Naive thymus-derived CD4-positive, alpha-beta T cell (primary cell): Measurements from ENCODE around the gene DNAJC5. TPM values are rescaled to one million over a fixed set of nuclear protein-coding genes. Genes with fewer than 3 reads are reported as not detected.
"Not testable (repeated sequence)": the region's sequence is repeated elsewhere in the genome, so short reads cannot be mapped to it uniquely, and the experiment has no call there.

Experiments used
- ATAC-seq: fragments of 150-1000 bp; cut with Tn5 transposase; 2 replicates; pipeline ENCODE4 v1.10.0; 2021; ENCODE audit warnings: mild to moderate bottlenecking, moderate library complexity
- CTCF ChIA-PET: fragments of 350-600 bp; sonication (Branson Sonifier 250); formaldehyde crosslinking; loops from one replicate; lab custom pipeline; 2021; ENCODE audit warnings: antibody characterized with exemption; lab: Charles Lee
- POLR2A ChIA-PET: fragments of 350-600 bp; sonication (Branson Sonifier 250); formaldehyde crosslinking; loops from one replicate; lab custom pipeline; 2021; ENCODE audit warnings: antibody characterized with exemption, inconsistent platforms; lab: Charles Lee
- DNase-seq, 9 donors: peaks; one replicate each; pipeline versions ENCODE4 v3.0.0 to v3.0.0-alpha.2; 2020 to 2022; ENCODE audit warnings: mixed read lengths in 1 of 9
- H3K27ac ChIP-seq: one replicate; pipeline ENCODE4 v1.7.0; 2013; ENCODE audit warnings: mild to moderate bottlenecking, low read depth, low read length, moderate library complexity
- H3K27me3 ChIP-seq, 2 donors: one replicate each; pipeline ENCODE4 v1.7.0; 2013; ENCODE audit warnings: low read length in 2 of 2, mild to moderate bottlenecking in 2 of 2, moderate library complexity in 2 of 2; ENCODE audit not compliant: control insufficient read depth in 2 of 2, insufficient read depth in 2 of 2
- H3K36me3 ChIP-seq, 3 experiments: 1 replicate in 2 of 3; 2 replicates in 1 of 3; pipeline ENCODE4 v1.7.0; 2013; ENCODE audit warnings: low read length in 3 of 3, mild to moderate bottlenecking in 3 of 3, moderate library complexity in 1 of 3; ENCODE audit not compliant: insufficient read depth in 3 of 3, control insufficient read depth in 2 of 3
- H3K4me1 ChIP-seq, 2 donors: one replicate each; pipeline ENCODE4 v1.7.0; 2013; ENCODE audit warnings: low read length in 2 of 2, mild to moderate bottlenecking in 2 of 2, moderate library complexity in 1 of 2; ENCODE audit not compliant: control insufficient read depth in 2 of 2, insufficient read depth in 2 of 2
- H3K4me3 ChIP-seq: 2 replicates; pipeline ENCODE4 v1.7.0; 2013; ENCODE audit warnings: mild to moderate bottlenecking, low read length
- H3K9me3 ChIP-seq, 3 experiments: 1 replicate in 2 of 3; 2 replicates in 1 of 3; pipeline ENCODE4 v1.7.0; 2013; ENCODE audit warnings: low read length in 3 of 3; ENCODE audit not compliant: control insufficient read depth in 2 of 3
- H3K27ac Mint-ChIP-seq, 9 donors: one replicate each; pipeline ENCODE4 v1.8.0; 2020 to 2022; ENCODE audit warnings: mixed read lengths in 9 of 9, mild to moderate bottlenecking in 8 of 9, moderate library complexity in 5 of 9, inconsistent platforms in 2 of 9
- H3K27me3 Mint-ChIP-seq, 5 donors: one replicate each; pipeline ENCODE4 v1.8.0; 2021 to 2022; ENCODE audit warnings: mixed read lengths in 5 of 5, mild to moderate bottlenecking in 1 of 5
- H3K36me3 Mint-ChIP-seq, 5 donors: one replicate each; pipeline ENCODE4 v1.8.0; 2020 to 2022; ENCODE audit warnings: mixed read lengths in 5 of 5, mild to moderate bottlenecking in 3 of 5, inconsistent platforms in 1 of 5
- H3K4me1 Mint-ChIP-seq, 7 donors: one replicate each; pipeline ENCODE4 v1.8.0; 2020 to 2022; ENCODE audit warnings: mixed read lengths in 7 of 7, mild to moderate bottlenecking in 3 of 7, inconsistent platforms in 1 of 7
- H3K4me3 Mint-ChIP-seq, 10 donors: one replicate each; pipeline ENCODE4 v1.8.0; 2020 to 2022; ENCODE audit warnings: mild to moderate bottlenecking in 10 of 10, mixed read lengths in 10 of 10, moderate library complexity in 6 of 10, inconsistent platforms in 2 of 10
- H3K9me3 Mint-ChIP-seq, 11 donors: one replicate each; pipeline ENCODE4 v1.8.0; 2020 to 2022; ENCODE audit warnings: mixed read lengths in 11 of 11, mild to moderate bottlenecking in 4 of 11, inconsistent platforms in 1 of 11, moderate library complexity in 1 of 11
- intact Hi-C, 2 donors: fragments of 100-400 bp; cut with micrococcal nuclease; formaldehyde crosslinking; loops; one replicate each; pipeline ENCODE4 v1.15.1; 2023
- polyA plus RNA-seq, 2 donors: library from polyadenylated mRNA; unstranded; fragments of 300-500 nt; fragmentation: Illumina TruSeq; gene quantifications; one replicate each; pipeline ENCODE4 v1.2.3, GENCODE V29; 2021
- total RNA-seq, 6 experiments: library from RNA in 5 of 6; stranded (reverse) in 5 of 6; gene quantifications; 1 replicate in 5 of 6; 2 replicates in 1 of 6; pipeline ENCODE4 v1.2.3 and lab custom pipeline; 2021 to 2026

The DNAJC5 gene
- total and polyA plus RNA-seq, 7 experiments from 2014 or later = 7.5 to 56.8 (median 45.4) TPM

DNA sequence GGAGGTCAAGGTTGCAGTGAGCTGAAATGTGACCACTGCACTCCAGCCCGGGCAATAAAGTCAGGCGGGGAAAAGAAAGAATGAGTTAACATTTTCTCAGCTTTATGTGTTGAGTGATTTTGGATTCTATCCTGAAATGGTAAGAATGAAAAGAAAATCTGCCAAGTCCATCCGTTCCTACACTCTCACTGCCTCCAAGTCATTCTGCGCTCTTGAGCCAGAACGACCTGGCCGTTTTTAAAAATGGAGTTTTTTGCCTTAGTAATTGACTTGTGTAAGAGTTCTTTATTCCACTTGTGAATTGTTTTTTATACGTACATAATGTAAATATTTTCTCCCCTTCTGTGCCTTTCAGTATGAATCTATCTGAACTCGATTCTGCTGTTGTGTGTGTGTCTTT is 28.7 kb downstream of the DNAJC5 start:
- H3K27me3 ChIP-seq = no peaks in the 10 kb centered on the region
- ChIA-PET CTCF (no interaction called here), POLR2A (interaction anchor here (0.6 kb wide), 1 partner anchor 12 kb away, joined by 4 read pairs; no protein-coding TSS in a partner anchor)
- no peaks in the 10 kb centered on the region for H3K4me1 ChIP-seq
- intact Hi-C loops = no loop called here
- Mint-ChIP-seq H3K4me3 (no peak overlapping the region), H3K27ac (peak overlapping the region in 7 of 9 donors; percentile 2 to 67 (median 37)), H3K4me1 (peaks cover 19 to 34% (median 28%) of the 10 kb centered on the region in 7 donors), H3K9me3 (no peaks in the 10 kb centered on the region), H3K27me3 (no peaks in the 10 kb centered on the region), H3K36me3 (peaks cover 4 to 32% (median 10%) of the 10 kb centered on the region in 5 donors)
- ATAC-seq (no peak), DNase-seq (no peak)
- no peak overlapping the region for H3K4me3 ChIP-seq
- no peak overlapping the region for H3K27ac ChIP-seq
- H3K9me3 ChIP-seq = no peaks in the 10 kb centered on the region
- peaks cover 7 to 41% (median 7%) of the 10 kb centered on the region in 3 experiments for H3K36me3 ChIP-seq

DNA sequence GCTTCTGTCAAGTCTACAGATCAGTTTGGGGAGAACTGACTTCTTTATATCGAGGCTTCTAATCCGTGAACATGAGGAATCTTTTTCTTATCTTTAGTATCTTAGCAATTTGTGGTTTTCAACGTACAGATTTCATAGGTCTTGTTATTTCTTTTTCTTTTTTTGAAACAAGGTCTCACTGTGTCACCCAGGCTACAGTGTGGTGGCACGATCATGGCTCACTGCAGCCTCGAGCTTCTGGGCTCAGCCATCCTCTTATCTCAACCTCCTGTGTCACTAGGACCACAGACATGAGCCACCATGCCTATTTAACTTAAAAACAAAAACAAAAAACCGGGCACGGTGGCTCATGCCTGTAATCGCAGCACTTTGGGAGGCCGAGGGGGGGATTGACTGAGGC is 29.3 kb downstream of the DNAJC5 start:
- POLR2A ChIA-PET = interaction anchor here (1.5 kb wide), 1 partner anchor 9 kb away, joined by 8 read pairs; no protein-coding TSS in a partner anchor
- ATAC-seq = no peak
- Mint-ChIP-seq H3K9me3 (no peaks in the 10 kb centered on the region), H3K4me3 (no peak overlapping the region), H3K27ac (peak overlapping the region in 6 of 9 donors; percentile 2 to 67 (median 37)), H3K36me3 (peaks cover 4 to 34% (median 9%) of the 10 kb centered on the region in 5 donors), H3K4me1 (peaks cover 19 to 34% (median 28%) of the 10 kb centered on the region in 7 donors), H3K27me3 (no peaks in the 10 kb centered on the region)
- intact Hi-C loops = no loop called here
- H3K4me1 ChIP-seq = no peaks in the 10 kb centered on the region
- H3K9me3 ChIP-seq = no peaks in the 10 kb centered on the region
- CTCF ChIA-PET = no interaction called here
- no peak for DNase-seq
- H3K27me3 ChIP-seq = no peaks in the 10 kb centered on the region
- no peak overlapping the region for H3K27ac ChIP-seq
- no peak overlapping the region for H3K4me3 ChIP-seq
- H3K36me3 ChIP-seq = peaks cover 8 to 42% (median 11%) of the 10 kb centered on the region in 3 experiments

DNA sequence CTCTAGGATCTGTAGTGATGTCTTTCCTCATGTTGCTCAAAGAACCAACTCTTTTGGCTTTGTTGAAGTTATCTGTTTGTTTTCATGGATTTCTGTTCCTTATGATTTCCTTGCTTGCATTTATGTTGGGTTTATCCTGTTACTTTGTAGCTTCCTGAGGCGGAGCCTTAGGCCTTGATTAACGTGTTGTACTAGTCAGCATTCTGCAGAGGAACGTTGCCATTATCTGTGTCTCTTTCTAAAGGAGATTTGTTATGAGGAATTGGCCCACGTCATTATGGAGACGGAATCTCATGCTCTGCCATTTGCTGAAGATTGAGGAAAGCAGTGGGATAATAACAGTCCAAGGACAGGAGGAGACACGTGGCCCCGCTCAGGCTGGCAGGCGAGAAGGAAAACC is 31.4 kb downstream of the DNAJC5 start:
- H3K27ac ChIP-seq = no peak overlapping the region
- H3K9me3 ChIP-seq = no peaks in the 10 kb centered on the region
- CTCF ChIA-PET = no interaction called here
- peak overlapping the region in 3 of 9 donors; percentile 32 to 57 (median 55) for H3K27ac Mint-ChIP-seq
- POLR2A ChIA-PET = no interaction called here
- intact Hi-C loops = no loop called here
- peaks cover 19 to 34% (median 28%) of the 10 kb centered on the region in 7 donors for H3K4me1 Mint-ChIP-seq
- no peaks in the 10 kb centered on the region for H3K27me3 ChIP-seq
- peaks cover 4 to 46% (median 11%) of the 10 kb centered on the region in 5 donors for H3K36me3 Mint-ChIP-seq
- DNase-seq (no peak), ATAC-seq (no peak)
- H3K4me3 Mint-ChIP-seq = no peak overlapping the region
- no peaks in the 10 kb centered on the region for H3K9me3 Mint-ChIP-seq
- peaks cover 8 to 56% (median 14%) of the 10 kb centered on the region in 3 experiments for H3K36me3 ChIP-seq
- H3K27me3 Mint-ChIP-seq = no peaks in the 10 kb centered on the region
- no peak overlapping the region for H3K4me3 ChIP-seq
- H3K4me1 ChIP-seq = no peaks in the 10 kb centered on the region

DNA sequence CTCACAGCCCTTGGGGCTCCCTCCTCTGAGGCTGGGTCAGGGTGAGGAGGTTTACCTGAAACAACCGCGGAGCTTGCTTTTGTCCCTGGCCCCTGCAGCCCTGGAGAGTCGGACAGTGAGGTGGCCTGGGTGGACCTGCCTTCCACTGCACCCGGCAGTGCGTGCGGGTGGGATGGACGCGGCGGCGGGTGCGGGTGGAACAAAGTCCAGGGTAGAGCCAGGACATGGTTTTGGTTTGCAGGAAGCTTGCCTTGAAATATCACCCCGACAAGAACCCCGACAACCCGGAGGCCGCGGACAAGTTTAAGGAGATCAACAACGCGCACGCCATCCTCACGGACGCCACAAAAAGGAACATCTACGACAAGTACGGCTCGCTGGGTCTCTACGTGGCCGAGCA is 34.1 kb downstream of the DNAJC5 start:
- peaks cover 16 to 29% (median 20%) of the 10 kb centered on the region in 7 donors for H3K4me1 Mint-ChIP-seq
- ChIA-PET CTCF (interaction anchor here (1.3 kb wide), 1 partner anchor 19 kb away, joined by 3 read pairs; no protein-coding TSS in a partner anchor), POLR2A (interaction anchor here (0.7 kb wide), 1 partner anchor 18 kb away, joined by 3 read pairs; no protein-coding TSS in a partner anchor)
- peaks cover 4 to 58% (median 10%) of the 10 kb centered on the region in 5 donors for H3K36me3 Mint-ChIP-seq
- no peak overlapping the region for H3K4me3 Mint-ChIP-seq
- no peaks in the 10 kb centered on the region for H3K9me3 ChIP-seq
- no peaks in the 10 kb centered on the region for H3K4me1 ChIP-seq
- no peaks in the 10 kb centered on the region for H3K9me3 Mint-ChIP-seq
- H3K36me3 ChIP-seq = peaks cover 8 to 78% (median 19%) of the 10 kb centered on the region in 3 experiments
- H3K27me3 Mint-ChIP-seq = no peaks in the 10 kb centered on the region
- no peak for ATAC-seq
- DNase-seq = no peak
- intact Hi-C loops = no loop called here
- H3K27me3 ChIP-seq = no peaks in the 10 kb centered on the region
- H3K27ac ChIP-seq = no peak overlapping the region
- no peak overlapping the region for H3K4me3 ChIP-seq
- no peak overlapping the region for H3K27ac Mint-ChIP-seq

DNA sequence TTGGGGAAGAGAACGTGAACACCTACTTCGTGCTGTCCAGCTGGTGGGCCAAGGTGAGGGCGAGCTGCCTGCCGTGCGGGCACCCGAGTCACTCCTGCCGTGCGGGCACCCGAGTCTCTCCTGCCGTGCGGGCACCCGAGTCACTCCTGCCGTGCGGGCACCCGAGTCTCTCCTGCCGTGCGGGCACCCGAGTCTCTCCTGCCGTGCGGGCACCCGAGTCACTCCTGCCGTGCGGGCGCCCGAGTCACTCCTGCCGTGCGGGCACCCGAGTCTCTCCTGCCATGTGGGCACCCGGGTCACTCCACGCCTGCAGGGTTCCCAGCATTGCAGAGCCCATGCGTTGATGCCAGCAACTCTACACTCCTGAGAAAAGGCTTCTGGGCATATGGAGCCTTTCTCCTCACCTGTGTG is 34.6 kb downstream of the DNAJC5 start:
- H3K27ac ChIP-seq, H3K27me3 Mint-ChIP-seq, ATAC-seq, H3K4me1 ChIP-seq, DNase-seq, H3K9me3 Mint-ChIP-seq, H3K4me3 ChIP-seq, H3K27me3 ChIP-seq, H3K9me3 ChIP-seq, intact Hi-C loops, H3K4me3 Mint-ChIP-seq, CTCF ChIA-PET, H3K27ac Mint-ChIP-seq: not testable (repeated sequence)
- Mint-ChIP-seq H3K4me1 (peaks cover 14 to 28% (median 17%) of the 10 kb centered on the region in 7 donors), H3K36me3 (peaks cover 4 to 58% (median 10%) of the 10 kb centered on the region in 5 donors)
- H3K36me3 ChIP-seq = peaks cover 8 to 82% (median 19%) of the 10 kb centered on the region in 3 experiments
- POLR2A ChIA-PET = interaction anchor here (0.7 kb wide), 1 partner anchor 18 kb away, joined by 3 read pairs; no protein-coding TSS in a partner anchor

DNA sequence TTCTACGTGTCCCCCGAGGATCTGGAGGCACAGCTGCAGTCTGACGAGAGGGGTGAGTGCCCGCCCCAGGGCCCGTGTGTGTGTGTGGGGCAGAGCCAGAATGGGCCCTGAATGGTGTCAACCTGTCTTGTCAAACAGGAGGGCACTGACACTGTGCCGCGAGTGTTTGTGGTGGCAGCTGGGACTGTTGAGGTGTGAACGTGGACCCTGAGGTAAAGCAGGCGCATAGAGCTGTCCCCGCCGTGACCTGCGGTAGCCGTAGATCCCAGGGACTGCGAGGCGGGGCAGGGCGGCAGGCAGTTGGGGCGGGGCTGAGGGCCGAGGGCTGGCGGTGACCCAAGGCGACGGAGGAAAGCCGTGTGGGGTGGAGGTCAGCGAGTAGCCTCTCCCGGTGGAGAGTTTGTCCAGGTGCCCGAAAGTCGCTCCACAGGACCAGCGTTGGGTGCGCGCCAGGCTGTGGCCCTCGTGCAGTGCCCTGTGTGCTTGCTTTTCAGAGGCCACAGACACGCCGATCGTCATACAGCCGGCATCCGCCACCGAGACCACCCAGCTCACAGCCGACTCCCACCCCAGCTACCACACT is 36.1 kb downstream of the DNAJC5 start:
- no peak for DNase-seq

More for the DNA sequence above, 36.1 kb downstream of the DNAJC5 start:
- POLR2A ChIA-PET = interaction anchor here (1.0 kb wide), 1 partner anchor 30 kb away, joined by 5 read pairs; no protein-coding TSS in a partner anchor
- H3K4me3 ChIP-seq = no peak overlapping the region
- H3K4me1 ChIP-seq = no peaks in the 10 kb centered on the region
- no peak overlapping the region for H3K4me3 Mint-ChIP-seq
- H3K27me3 ChIP-seq = no peaks in the 10 kb centered on the region
- H3K36me3 Mint-ChIP-seq = peaks cover 7 to 63% (median 13%) of the 10 kb centered on the region in 5 donors
- H3K36me3 ChIP-seq = peaks cover 8 to 93% (median 24%) of the 10 kb centered on the region in 3 experiments
- intact Hi-C loops = no loop called here
- peaks cover 5 to 17% (median 12%) of the 10 kb centered on the region in 7 donors for H3K4me1 Mint-ChIP-seq
- H3K27me3 Mint-ChIP-seq = no peaks in the 10 kb centered on the region
- no peaks in the 10 kb centered on the region for H3K9me3 ChIP-seq
- no peak overlapping the region for H3K27ac Mint-ChIP-seq
- ATAC-seq = no peak
- no peak overlapping the region for H3K27ac ChIP-seq
- H3K9me3 Mint-ChIP-seq = no peaks in the 10 kb centered on the region
- CTCF ChIA-PET = no interaction called here
